K562 (cell line): ENCODE data around the gene ARL14EP. TPM values are rescaled to one million over a fixed set of nuclear protein-coding genes. Genes with fewer than 3 reads are reported as not detected.
A peak's percentile ranks its signal among the peaks of the same experiment; 100 is the strongest.

Source experiments
- ARHGAP35 ChIP-seq: fragments of 450-650 bp; IDR thresholded peaks from 2 replicates; pipeline ENCODE4 v1.6.1; 2018; ENCODE audit not compliant: partially characterized antibody
- FOXM1 ChIP-seq, 2 experiments: fragments of 450-650 bp in 1 of 2; sonication (generic) in 1 of 2; formaldehyde crosslinking in 1 of 2; IDR thresholded peaks; 2 replicates each; pipeline versions ENCODE4 v1.6.1 to v1.9.0; 2017 to 2022; ENCODE audit warnings: low read depth in 2 of 2, mild to moderate bottlenecking in 2 of 2, missing genetic modification reagents in 1 of 2, moderate library complexity in 1 of 2
- GATAD2B ChIP-seq: fragments of 450-650 bp; IDR thresholded peaks from 2 replicates; pipeline ENCODE4 v1.6.1; 2017; ENCODE audit warnings: mild to moderate bottlenecking, borderline replicate concordance
- MAFG ChIP-seq: fragments of 450-650 bp; conservative IDR thresholded peaks from 2 replicates; pipeline ENCODE4 v1.6.1; 2016; ENCODE audit warnings: missing genetic modification characterization, missing compliant biosample characterization
- MYBL2 ChIP-seq, 2 experiments: fragments of 450-650 bp in 1 of 2; sonication (generic) in 1 of 2; formaldehyde crosslinking in 1 of 2; IDR thresholded peaks; 2 replicates each; pipeline versions ENCODE4 v1.6.1 to v1.8.1; 2017 to 2022; ENCODE audit warnings: borderline replicate concordance in 1 of 2, inconsistent platforms in 1 of 2, low read depth in 1 of 2, mild to moderate bottlenecking in 1 of 2, missing genetic modification reagents in 1 of 2, moderate library complexity in 1 of 2
- PBX2 ChIP-seq, 2 experiments: IDR thresholded peaks in 1 of 2; conservative IDR thresholded peaks in 1 of 2; 2 replicates each; pipeline ENCODE4 v1.6.1; 2016; ENCODE audit warnings: low read depth in 2 of 2, mild to moderate bottlenecking in 1 of 2, missing compliant biosample characterization in 1 of 2, missing genetic modification characterization in 1 of 2, moderate library complexity in 1 of 2
- POLR2G ChIP-seq: fragments of 200-400 bp; formaldehyde crosslinking; IDR thresholded peaks from 2 replicates; pipeline ENCODE4 v1.6.1; 2017; ENCODE audit warnings: low read depth, mild to moderate bottlenecking, antibody characterized with exemption, low read length, moderate library complexity
- PTRF ChIP-seq: fragments of 450-650 bp; IDR thresholded peaks from 2 replicates; pipeline ENCODE4 v1.6.1; 2016; ENCODE audit warnings: mild to moderate bottlenecking, missing genetic modification characterization, missing compliant biosample characterization
- SETDB1 ChIP-seq: IDR thresholded peaks from one replicate; pipeline ENCODE4 v1.6.1; 2012; ENCODE audit warnings: low read length, control low read depth, inconsistent platforms
- SMARCA5 ChIP-seq: fragments of 450-650 bp; IDR thresholded peaks from 2 replicates; pipeline ENCODE4 v1.6.1; 2016
- SOX6 ChIP-seq: fragments of 450-650 bp; IDR thresholded peaks from 2 replicates; pipeline ENCODE4 v1.6.1; 2014; ENCODE audit warnings: mild to moderate bottlenecking
- ZNF253 ChIP-seq: fragments of 250-450 bp; sonication (Bioruptor Pico); conservative IDR thresholded peaks from 2 replicates; pipeline ENCODE4 v1.6.1; 2021; ENCODE audit warnings: mild to moderate bottlenecking
- ZNF740 ChIP-seq, 3 experiments: fragments of 200-800 bp in 1 of 3; sonication (Bioruptor generic) in 1 of 3; sonication (generic) in 1 of 3; formaldehyde crosslinking in 1 of 3; IDR thresholded peaks; 2 replicates each; pipeline versions ENCODE4 v1.6.1 to v1.8.0; 2016 to 2022; ENCODE audit warnings: mild to moderate bottlenecking in 2 of 3, missing compliant biosample characterization in 2 of 3, missing genetic modification characterization in 2 of 3, missing genetic modification reagents in 1 of 3
- polyA plus RNA-seq, 8 experiments: library from polyadenylated mRNA; depleted of rRNA in 4 of 8; stranded (reverse) in 5 of 8; unstranded in 3 of 8; fragments of >200 nt; fragmentation: Nextera tagmentation in 2 of 8; fragmentation: Illumina TruSeq in 1 of 8; extraction: Ambion mirVana in 2 of 8; extraction: Trizol in 1 of 8; gene quantifications; 2 replicates each; pipeline versions ENCODE4 v1.2.1 to v1.2.3, GENCODE V29; 2011 to 2014; ENCODE audit warnings: inconsistent platforms in 1 of 8, missing spikeins in 1 of 8
- total RNA-seq, 7 experiments: library from RNA; depleted of rRNA in 6 of 7; stranded (reverse); fragments of >200 nt in 6 of 7; fragmentation: Illumina TruSeq in 2 of 7; extraction: Trizol in 2 of 7; gene quantifications; 2 replicates each; pipeline versions ENCODE4 v1.2.1 to v1.2.3, GENCODE V29; 2011 to 2021; ENCODE audit warnings: low replicate concordance in 1 of 7
- TF ChIP-seq, protein P1 (sequence below): fragments of 450-650 bp; IDR thresholded peaks from 2 replicates; pipeline ENCODE4 v1.6.1; 2017; ENCODE audit warnings: antibody characterized with exemption
- TF ChIP-seq, protein P2 (sequence below): fragments of 250-450 bp; sonication (Bioruptor Pico); IDR thresholded peaks from 2 replicates; pipeline ENCODE4 v1.5.0; 2021; ENCODE audit warnings: mild to moderate bottlenecking, moderate library complexity

Gene ARL14EP
- total and polyA plus RNA-seq, 9 of the 15 experiments (the other 6 are each of a cell fraction or from before 2014, with no cell fraction given) = 11.4 to 42.7 (median 25.9) TPM

DNA sequence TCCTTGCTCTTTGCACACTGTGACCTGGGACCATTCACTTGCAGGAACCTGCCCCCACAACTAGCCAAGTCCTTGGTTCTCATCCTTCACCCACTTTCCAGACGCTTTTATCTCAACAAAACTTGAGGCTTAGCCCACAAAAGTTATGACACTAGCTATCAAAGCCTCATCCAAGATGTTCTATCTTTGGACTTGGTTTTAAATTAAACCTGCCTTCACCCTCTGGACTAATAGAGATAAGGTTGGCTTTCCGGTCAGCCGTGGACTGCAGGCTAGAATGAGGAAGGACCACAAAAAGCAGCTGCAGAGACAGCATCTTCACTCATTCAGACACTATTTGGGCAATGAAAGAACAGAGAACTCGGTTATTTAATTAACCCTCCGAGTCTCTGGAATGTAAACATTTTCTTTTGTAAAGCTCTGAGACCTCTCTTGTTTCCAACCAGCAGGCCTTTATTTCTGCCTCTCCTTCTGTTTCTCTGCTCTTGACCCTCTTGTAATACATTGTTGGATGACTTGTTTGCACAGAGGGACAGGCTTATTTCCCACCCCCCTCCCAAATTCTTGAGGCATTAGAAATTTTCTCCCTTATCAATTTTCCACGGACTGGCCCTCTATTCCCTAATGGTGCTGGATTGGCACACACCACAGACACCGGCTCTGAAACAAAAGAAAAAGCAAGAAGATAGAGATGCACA is 41.4 kb downstream of the ARL14EP start (continued):
- TF ChIP-seq, protein P1, sequence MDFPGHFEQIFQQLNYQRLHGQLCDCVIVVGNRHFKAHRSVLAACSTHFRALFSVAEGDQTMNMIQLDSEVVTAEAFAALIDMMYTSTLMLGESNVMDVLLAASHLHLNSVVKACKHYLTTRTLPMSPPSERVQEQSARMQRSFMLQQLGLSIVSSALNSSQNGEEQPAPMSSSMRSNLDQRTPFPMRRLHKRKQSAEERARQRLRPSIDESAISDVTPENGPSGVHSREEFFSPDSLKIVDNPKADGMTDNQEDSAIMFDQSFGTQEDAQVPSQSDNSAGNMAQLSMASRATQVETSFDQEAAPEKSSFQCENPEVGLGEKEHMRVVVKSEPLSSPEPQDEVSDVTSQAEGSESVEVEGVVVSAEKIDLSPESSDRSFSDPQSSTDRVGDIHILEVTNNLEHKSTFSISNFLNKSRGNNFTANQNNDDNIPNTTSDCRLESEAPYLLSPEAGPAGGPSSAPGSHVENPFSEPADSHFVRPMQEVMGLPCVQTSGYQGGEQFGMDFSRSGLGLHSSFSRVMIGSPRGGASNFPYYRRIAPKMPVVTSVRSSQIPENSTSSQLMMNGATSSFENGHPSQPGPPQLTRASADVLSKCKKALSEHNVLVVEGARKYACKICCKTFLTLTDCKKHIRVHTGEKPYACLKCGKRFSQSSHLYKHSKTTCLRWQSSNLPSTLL = no peak
- TF ChIP-seq ZNF253 (no peak), SOX6 (0 out of 2 replicates have a peak, but pooled peaks have one; percentile 32), MAFG (tag) (no peak), POLR2G (no peak), ARHGAP35 (no peak), SMARCA5 (no peak), PBX2 (CRISPR knock-in tag; IDR thresholded peaks at IDR 0.05; ENCODE audit: low read depth) (no peak), PBX2 (tag; conservative IDR thresholded peaks at IDR 0.05; ENCODE audit: low read depth) (no peak), ZNF740 (CRISPR knock-in tag; IDR thresholded peaks at IDR 0.05) (no peak), ZNF740 (tag; IDR thresholded peaks at IDR 0.05) (no peak), MYBL2 (IDR thresholded peaks at IDR 0.05; ENCODE audit: low read depth) (no peak), MYBL2 (CRISPR knock-in tag; IDR thresholded peaks at IDR 0.05; ENCODE audit: borderline replicate concordance) (no peak), PTRF (no peak), FOXM1 (IDR thresholded peaks at IDR 0.05; ENCODE audit: low read depth) (peak; percentile 37; the same call in 1 of the 2 replicates), FOXM1 (CRISPR knock-in tag; IDR thresholded peaks at IDR 0.05; ENCODE audit: low read depth) (no peak), SETDB1 (no peak), GATAD2B (no peak)
- TF ChIP-seq, protein P2, sequence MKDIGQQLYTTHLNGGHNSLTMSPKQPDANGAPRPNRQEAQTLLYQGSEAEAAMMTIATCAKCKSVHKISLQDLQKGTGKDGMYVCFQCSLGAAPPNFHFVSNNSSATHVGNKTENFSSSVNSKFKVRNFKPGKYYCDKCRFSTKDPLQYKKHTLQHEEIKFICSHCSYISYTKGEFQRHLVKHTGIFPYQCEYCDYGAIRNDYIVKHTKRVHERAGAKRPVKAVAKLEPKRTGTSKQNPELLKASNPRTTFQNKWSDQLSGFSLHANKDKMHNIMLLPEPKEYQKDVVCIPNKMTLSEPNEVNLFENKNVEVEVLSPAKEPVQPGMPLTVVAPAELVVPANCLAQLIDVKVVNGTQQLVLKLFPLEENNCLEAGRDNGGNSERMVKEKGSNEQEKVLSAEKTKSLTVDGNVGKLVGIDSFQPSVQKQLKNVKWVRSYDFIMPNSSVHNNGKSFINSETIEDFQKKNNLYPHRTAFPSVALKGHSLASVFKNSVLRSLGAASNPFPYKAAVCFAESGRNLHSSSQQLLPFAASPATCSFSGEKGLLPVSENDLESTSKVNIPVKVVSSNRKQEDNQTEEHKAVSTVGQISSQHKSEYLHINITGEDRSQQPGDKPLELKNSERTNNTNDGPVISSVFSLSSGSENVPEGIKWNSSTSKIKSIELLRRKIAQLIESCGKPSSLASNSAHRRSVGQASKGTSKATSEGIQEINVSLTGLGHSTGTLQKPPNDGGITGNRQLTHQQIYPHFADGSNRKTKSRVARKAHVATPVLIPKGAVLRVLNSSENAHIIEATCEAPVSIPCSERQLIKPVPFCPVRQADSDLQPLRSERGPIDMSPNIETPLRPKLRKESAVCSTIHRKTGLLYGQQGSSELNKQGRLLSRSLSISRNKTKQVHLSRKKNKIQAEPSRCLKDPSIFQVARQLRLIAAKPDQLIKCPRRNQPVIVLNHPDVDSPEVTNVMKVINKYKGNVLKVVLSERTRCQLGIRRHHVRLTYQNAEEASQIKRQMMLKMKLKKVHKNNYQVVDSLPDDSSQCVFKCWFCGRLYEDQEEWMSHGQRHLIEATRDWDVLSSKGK = no peak
